Omental fat pad (tissue), 4 donors: Measurements from ENCODE around the gene ARHGEF4. TPM values are rescaled to one million over a fixed set of nuclear protein-coding genes. Genes with fewer than 3 reads are reported as not detected.

Source experiments
- ATAC-seq: fragments of 150-250 bp; one replicate; pipeline ENCODE4 v1.9.1; 2016; ENCODE audit warnings: mild to moderate bottlenecking, moderate library complexity; ENCODE audit not compliant: low FRiP score
- DNase-seq: peaks from one replicate; pipeline ENCODE4 v3.0.0-alpha.2; 2019; ENCODE audit warnings: low spot score
- CTCF ChIP-seq, 3 donors: fragments of 450-650 bp; IDR thresholded peaks; one replicate each; pipeline ENCODE4 v1.5.1; 2016 to 2017; ENCODE audit warnings: antibody characterized with exemption in 3 of 3, mild to moderate bottlenecking in 3 of 3, moderate library complexity in 2 of 3
- total RNA-seq, 4 donors: library from RNA; depleted of rRNA; stranded (reverse); fragments of >200 nt; gene quantifications; one replicate each; pipeline ENCODE4 v1.1.0, GENCODE V29; 2016

The ARHGEF4 gene
- total RNA-seq, 4 donors from 2014 or later = 2.0 to 18.0 (median 15.0) TPM

GRCh38 chr2:130832296-130832940 is 4.3 kb upstream of the ARHGEF4 start:
- TF ChIP-seq CTCF (IDR thresholded peaks at IDR 0.05) = no peak
- DNase-seq (no peak), ATAC-seq (no peak)

GRCh38 chr2:130834091-130834930 is 2.4 kb upstream of the ARHGEF4 start:
- ATAC-seq (no peak), DNase-seq (no peak)
- no peak for TF ChIP-seq CTCF (IDR thresholded peaks at IDR 0.05)

GRCh38 chr2:130834931-130835765 is 1.6 kb upstream of the ARHGEF4 start:
- no peak for DNase-seq
- ATAC-seq = no peak
- no peak for TF ChIP-seq CTCF (IDR thresholded peaks at IDR 0.05)

GRCh38 chr2:130835766-130836015 is 1.0 kb upstream of the ARHGEF4 start:
- DNase-seq = no peak

GRCh38 chr2:130837175-130837810 is 579 bp downstream of the ARHGEF4 start:
- DNase-seq = no peak
- no peak for ATAC-seq
- TF ChIP-seq CTCF (IDR thresholded peaks at IDR 0.05) = no peak

More at GRCh38 chr2:130835766-130836015, 1.0 kb upstream of the ARHGEF4 start:
- no peak for TF ChIP-seq CTCF (IDR thresholded peaks at IDR 0.05)
- ATAC-seq = no peak

GRCh38 chr2:130837811-130838565 is 1.3 kb downstream of the ARHGEF4 start:
- TF ChIP-seq CTCF (IDR thresholded peaks at IDR 0.05) = no peak

More at GRCh38 chr2:130837811-130838565, 1.3 kb downstream of the ARHGEF4 start:
- ATAC-seq (no peak), DNase-seq (no peak)
